H9 (cell line): ENCODE measurements around the gene CYP1B1. TPM values are rescaled to one million over a fixed set of nuclear protein-coding genes. Genes with fewer than 3 reads are reported as not detected.
"Not testable (repeated sequence)": the region's sequence is repeated elsewhere in the genome, so short reads cannot be mapped to it uniquely, and the experiment has no call there.

ENCODE experiments used
- DNase-seq: peaks from one replicate; pipeline ENCODE4 v3.0.0-alpha.2; 2017
- H2AFZ ChIP-seq: one replicate; pipeline ENCODE4 v1.6.1; 2013; ENCODE audit warnings: mild to moderate bottlenecking, low read length, control low read depth, moderate library complexity
- H2AK5ac ChIP-seq: 2 replicates; pipeline ENCODE4 v1.6.1; 2013; ENCODE audit warnings: low read length, control low read depth, mixed read lengths; ENCODE audit not compliant: insufficient read length
- H2BK120ac ChIP-seq: one replicate; pipeline ENCODE4 v1.6.1; 2013; ENCODE audit warnings: low read depth, mild to moderate bottlenecking, low read length, control low read depth, inconsistent platforms; ENCODE audit not compliant: poor library complexity, severe bottlenecking
- H2BK12ac ChIP-seq: 2 replicates; pipeline ENCODE4 v1.6.1; 2013; ENCODE audit warnings: low read length, control low read depth, mixed read lengths, low read depth; ENCODE audit not compliant: insufficient read length
- H2BK15ac ChIP-seq: 2 replicates; pipeline ENCODE4 v1.6.1; 2013; ENCODE audit warnings: low read depth, low read length, control low read depth
- H2BK20ac ChIP-seq: one replicate; pipeline ENCODE4 v1.6.1; 2013; ENCODE audit warnings: low read depth, mild to moderate bottlenecking, low read length, control low read depth, inconsistent platforms; ENCODE audit not compliant: poor library complexity, severe bottlenecking
- H2BK5ac ChIP-seq: 2 replicates; pipeline ENCODE4 v1.6.1; 2013; ENCODE audit warnings: low read length, control low read depth, mixed read lengths; ENCODE audit not compliant: insufficient read length
- H3K14ac ChIP-seq: 2 replicates; pipeline ENCODE4 v1.6.1; 2013; ENCODE audit warnings: low read length, control low read depth; ENCODE audit not compliant: insufficient read depth
- H3K18ac ChIP-seq: 2 replicates; pipeline ENCODE4 v1.6.1; 2013; ENCODE audit warnings: low read depth, mild to moderate bottlenecking, mixed read lengths, low read length, control low read depth; ENCODE audit not compliant: insufficient read length
- H3K23ac ChIP-seq: 2 replicates; pipeline ENCODE4 v1.6.1; 2013; ENCODE audit warnings: low read length, control low read depth, mixed read lengths, low read depth; ENCODE audit not compliant: insufficient read length
- H3K23me2 ChIP-seq: 2 replicates; pipeline ENCODE4 v1.6.1; 2013; ENCODE audit warnings: low read depth, mild to moderate bottlenecking, mixed read lengths, low read length, control low read depth; ENCODE audit not compliant: insufficient read length, poor library complexity, severe bottlenecking
- H3K27ac ChIP-seq: 2 replicates; pipeline ENCODE4 v1.5.1; 2013; ENCODE audit warnings: low read length, control low read depth, mixed read lengths, low read depth; ENCODE audit not compliant: insufficient read length
- H3K27me3 ChIP-seq: 2 replicates; pipeline ENCODE4 v1.6.1; 2013; ENCODE audit warnings: low read length, control low read depth, inconsistent platforms; ENCODE audit not compliant: insufficient read depth
- H3K4ac ChIP-seq: 2 replicates; pipeline ENCODE4 v1.6.1; 2013; ENCODE audit warnings: low read depth, mild to moderate bottlenecking, control low read depth, inconsistent platforms, low read length, moderate library complexity
- H3K4me1 ChIP-seq: 2 replicates; pipeline ENCODE4 v1.6.1; 2013; ENCODE audit warnings: low read length, control low read depth, inconsistent platforms; ENCODE audit not compliant: insufficient read depth
- H3K4me2 ChIP-seq: 2 replicates; pipeline ENCODE4 v1.6.1; 2013; ENCODE audit warnings: low read length, control low read depth, mixed read lengths; ENCODE audit not compliant: insufficient read length, insufficient read depth
- H3K56ac ChIP-seq: 2 replicates; pipeline ENCODE4 v1.6.1; 2013; ENCODE audit warnings: low read depth, mild to moderate bottlenecking, mixed read lengths, low read length, control low read depth; ENCODE audit not compliant: insufficient read length
- H3K79me1 ChIP-seq: 2 replicates; pipeline ENCODE4 v1.6.1; 2013; ENCODE audit warnings: low read depth, mild to moderate bottlenecking, moderate library complexity, low read length, control low read depth, inconsistent platforms; ENCODE audit not compliant: insufficient read depth, poor library complexity, severe bottlenecking
- H3K79me2 ChIP-seq: 2 replicates; pipeline ENCODE4 v1.6.1; 2013; ENCODE audit warnings: low read length, control low read depth, inconsistent platforms; ENCODE audit not compliant: insufficient read depth
- H3K9ac ChIP-seq: 2 replicates; pipeline ENCODE4 v1.6.1; 2013; ENCODE audit warnings: low read length, control low read depth, mixed read lengths; ENCODE audit not compliant: insufficient read length; ENCODE audit errors: extremely low read depth
- H3K9me3 ChIP-seq: one replicate; pipeline ENCODE4 v1.6.1; 2013; ENCODE audit warnings: low read depth, low read length, inconsistent platforms; ENCODE audit not compliant: control insufficient read depth
- H3T11ph ChIP-seq: one replicate; pipeline ENCODE4 v1.6.1; 2013; ENCODE audit warnings: mild to moderate bottlenecking, low read length, control low read depth, inconsistent platforms
- H4K20me1 ChIP-seq: one replicate; pipeline ENCODE4 v1.6.1; 2013; ENCODE audit not compliant: control insufficient read depth, insufficient read length, insufficient read depth
- H4K5ac ChIP-seq: 2 replicates; pipeline ENCODE4 v1.6.1; 2013; ENCODE audit warnings: low read depth, mild to moderate bottlenecking, mixed read lengths, low read length, control low read depth; ENCODE audit not compliant: insufficient read length
- H4K8ac ChIP-seq: replicated peaks from 2 replicates; pipeline ENCODE4 v1.6.1; 2013; ENCODE audit warnings: low read length, control low read depth, mixed read lengths, low read depth; ENCODE audit not compliant: insufficient read length
- H4K91ac ChIP-seq: 2 replicates; pipeline ENCODE4 v1.6.1; 2013; ENCODE audit warnings: low read depth, mild to moderate bottlenecking, moderate library complexity, mixed read lengths, low read length, control low read depth; ENCODE audit not compliant: insufficient read length
- H3K27ac Mint-ChIP-seq, 3 experiments: 2 replicates in 2 of 3; 3 replicates in 1 of 3; pipeline ENCODE4 v1.8.0; 2020 to 2021; ENCODE audit warnings: mixed read lengths in 3 of 3, mild to moderate bottlenecking in 1 of 3, moderate library complexity in 1 of 3
- H3K27me3 Mint-ChIP-seq: 2 replicates; pipeline ENCODE4 v1.8.0; 2021; ENCODE audit warnings: low read depth, mild to moderate bottlenecking, moderate library complexity, mixed read lengths
- H3K36me3 Mint-ChIP-seq, 3 experiments: 2 replicates in 2 of 3; 3 replicates in 1 of 3; pipeline ENCODE4 v1.8.0; 2020 to 2021; ENCODE audit warnings: low read depth in 3 of 3, mixed read lengths in 3 of 3; ENCODE audit not compliant: insufficient read depth in 1 of 3
- H3K4me1 Mint-ChIP-seq, 2 experiments: 2 replicates each; pipeline ENCODE4 v1.8.0; 2020; ENCODE audit warnings: mixed read lengths in 2 of 2
- H3K4me3 Mint-ChIP-seq, 2 experiments: 2 replicates in 1 of 2; 3 replicates in 1 of 2; pipeline ENCODE4 v1.8.0; 2020 to 2021; ENCODE audit warnings: mild to moderate bottlenecking in 2 of 2, mixed read lengths in 2 of 2, moderate library complexity in 1 of 2
- H3K9me3 Mint-ChIP-seq, 2 experiments: 2 replicates in 1 of 2; 3 replicates in 1 of 2; pipeline ENCODE4 v1.8.0; 2020; ENCODE audit warnings: mild to moderate bottlenecking in 2 of 2, mixed read lengths in 2 of 2, moderate library complexity in 1 of 2
- WGBS: extraction: QIAGEN DNeasy Blood & Tissue Kit; methylation state at CpG from one replicate; pipeline ENCODE4 v1.1.7; 2013; ENCODE audit warnings: missing lambda C conversion rate, low lambda C conversion rate, mixed read lengths; ENCODE audit not compliant: insufficient read length; ENCODE audit errors: extremely low coverage; 5-methylcytosine and 5-hydroxymethylcytosine counted together
- total RNA-seq: library from RNA; stranded (reverse); gene quantifications from 2 replicates; pipeline ENCODE4 v1.2.1, GENCODE V29; 2021
- TF ChIP-seq, protein P1 (sequence below): fragments of 200-600 bp; sonication (generic); conservative IDR thresholded peaks from 3 replicates; pipeline ENCODE4 v1.8.0; 2021; ENCODE audit warnings: antibody characterized with exemption, mild to moderate bottlenecking

The CYP1B1 gene
- total RNA-seq, 1 experiment from 2014 or later: 2.7 TPM

DNA sequence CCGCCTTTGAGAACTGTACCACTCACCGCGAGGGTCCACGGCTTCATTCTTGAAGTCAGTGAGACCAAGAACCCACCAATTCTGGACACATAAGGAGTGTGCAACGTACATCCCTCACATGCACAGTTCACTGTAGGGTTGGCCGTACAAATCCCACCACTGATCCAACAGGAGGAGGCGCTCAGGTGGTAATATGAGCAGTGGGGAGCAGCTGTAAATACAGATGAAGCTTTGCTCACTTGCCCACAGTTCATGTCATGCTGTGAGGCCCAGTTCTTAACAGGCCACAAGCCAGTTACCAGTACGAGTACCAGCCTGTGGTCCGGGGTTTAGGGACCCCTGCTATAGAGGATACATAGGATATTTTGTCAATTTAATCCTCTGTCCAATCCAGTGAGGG is 54.4 kb downstream of the CYP1B1 start:
- H3K4ac ChIP-seq: no peak overlapping the region
- no peak overlapping the region for H2BK15ac ChIP-seq
- DNase-seq: no peak
- H3K9me3 ChIP-seq: no peaks in the 10 kb centered on the region
- no peak overlapping the region for H2BK20ac ChIP-seq
- H3K79me2 ChIP-seq: no peaks in the 10 kb centered on the region
- H3K36me3 Mint-ChIP-seq: peaks cover 0 to 6% (median 0%) of the 10 kb centered on the region in 3 experiments; a peak in 1 of 7 replicates
- H3K79me1 ChIP-seq: no peaks in the 10 kb centered on the region
- no peak overlapping the region for H2BK5ac ChIP-seq
- H3K9ac ChIP-seq: no peak overlapping the region
- H2BK120ac ChIP-seq: no peak overlapping the region
- no peak overlapping the region for H2AK5ac ChIP-seq
- H3K23ac ChIP-seq: no peak overlapping the region
- no peak overlapping the region for H3K27ac Mint-ChIP-seq
- no peaks in the 10 kb centered on the region; a peak in 1 of 5 replicates for H3K9me3 Mint-ChIP-seq
- H3K18ac ChIP-seq: no peak overlapping the region
- no peak overlapping the region for H3K56ac ChIP-seq
- H4K20me1 ChIP-seq: no peaks in the 10 kb centered on the region
- no CpG with 5 or more reads among the region's 9 CpGs for WGBS
- H3K14ac ChIP-seq: no peak overlapping the region
- H3T11ph ChIP-seq: no peak overlapping the region
- no peak overlapping the region for H2AFZ ChIP-seq
- H3K27ac ChIP-seq: no peak overlapping the region
- TF ChIP-seq, protein P1, sequence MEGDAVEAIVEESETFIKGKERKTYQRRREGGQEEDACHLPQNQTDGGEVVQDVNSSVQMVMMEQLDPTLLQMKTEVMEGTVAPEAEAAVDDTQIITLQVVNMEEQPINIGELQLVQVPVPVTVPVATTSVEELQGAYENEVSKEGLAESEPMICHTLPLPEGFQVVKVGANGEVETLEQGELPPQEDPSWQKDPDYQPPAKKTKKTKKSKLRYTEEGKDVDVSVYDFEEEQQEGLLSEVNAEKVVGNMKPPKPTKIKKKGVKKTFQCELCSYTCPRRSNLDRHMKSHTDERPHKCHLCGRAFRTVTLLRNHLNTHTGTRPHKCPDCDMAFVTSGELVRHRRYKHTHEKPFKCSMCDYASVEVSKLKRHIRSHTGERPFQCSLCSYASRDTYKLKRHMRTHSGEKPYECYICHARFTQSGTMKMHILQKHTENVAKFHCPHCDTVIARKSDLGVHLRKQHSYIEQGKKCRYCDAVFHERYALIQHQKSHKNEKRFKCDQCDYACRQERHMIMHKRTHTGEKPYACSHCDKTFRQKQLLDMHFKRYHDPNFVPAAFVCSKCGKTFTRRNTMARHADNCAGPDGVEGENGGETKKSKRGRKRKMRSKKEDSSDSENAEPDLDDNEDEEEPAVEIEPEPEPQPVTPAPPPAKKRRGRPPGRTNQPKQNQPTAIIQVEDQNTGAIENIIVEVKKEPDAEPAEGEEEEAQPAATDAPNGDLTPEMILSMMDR: no peak
- no peak overlapping the region for H4K8ac ChIP-seq
- peaks cover 6 to 7% of the 10 kb centered on the region in 2 experiments for H3K4me1 Mint-ChIP-seq
- H3K4me3 Mint-ChIP-seq: no peak overlapping the region
- no peak overlapping the region for H4K91ac ChIP-seq
- no peak overlapping the region for H3K4me2 ChIP-seq
- no peaks in the 10 kb centered on the region for H3K23me2 ChIP-seq
- H3K27me3 ChIP-seq: no peaks in the 10 kb centered on the region
- H3K27me3 Mint-ChIP-seq: no peaks in the 10 kb centered on the region; the same call in 1 of the 2 replicates
- H2BK12ac ChIP-seq: no peak overlapping the region
- H3K4me1 ChIP-seq: no peaks in the 10 kb centered on the region
- no peak overlapping the region for H4K5ac ChIP-seq

DNA sequence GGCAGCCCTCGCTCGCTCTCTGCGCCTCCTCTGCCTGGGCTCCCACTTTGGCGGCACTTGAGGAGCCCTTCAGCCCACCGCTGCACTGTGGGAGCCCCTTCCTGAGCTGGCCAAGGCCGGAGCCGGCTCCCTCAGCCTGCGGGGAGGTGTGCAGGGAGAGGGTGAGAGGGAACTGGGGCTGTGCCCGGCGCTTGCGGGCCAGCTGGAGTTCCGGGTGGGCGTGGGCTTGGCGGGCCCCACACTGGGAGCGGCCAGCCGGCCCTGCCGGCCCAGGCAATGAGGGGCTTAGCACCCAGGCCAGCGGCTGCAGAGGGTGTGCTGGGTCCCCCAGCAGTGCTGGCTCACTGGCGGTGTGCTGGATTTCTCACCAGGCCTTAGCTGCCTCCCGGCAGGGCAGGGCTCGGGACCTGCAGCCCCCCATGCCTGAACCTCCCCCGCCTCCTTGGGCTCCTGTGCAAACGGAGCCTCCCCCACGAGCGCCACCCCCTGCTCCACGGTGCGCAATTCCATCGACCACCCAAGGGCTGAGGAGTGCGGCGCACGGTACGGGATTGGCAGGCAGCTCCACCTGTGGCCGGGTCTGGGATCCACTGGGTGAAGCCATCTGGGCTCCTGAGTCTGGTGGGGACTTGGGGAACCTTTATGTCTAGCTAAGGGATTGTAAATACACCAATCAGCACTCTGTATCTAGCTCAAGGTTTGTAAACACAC is 55.4 kb downstream of the CYP1B1 start:
- not testable (repeated sequence) for H3K23me2 ChIP-seq, H3K23ac ChIP-seq, H2BK5ac ChIP-seq, H3K27me3 ChIP-seq, H4K91ac ChIP-seq, H2BK120ac ChIP-seq, H3K56ac ChIP-seq, H3K14ac ChIP-seq, H3K27ac Mint-ChIP-seq, H4K20me1 ChIP-seq, H3K4ac ChIP-seq, H3K79me1 ChIP-seq, H3K9me3 ChIP-seq, H2AK5ac ChIP-seq, H4K8ac ChIP-seq, H3K18ac ChIP-seq, H3T11ph ChIP-seq, H2AFZ ChIP-seq, H3K9ac ChIP-seq, H3K4me1 Mint-ChIP-seq, H3K27me3 Mint-ChIP-seq, H2BK12ac ChIP-seq, H3K36me3 Mint-ChIP-seq, H3K79me2 ChIP-seq, H3K4me2 ChIP-seq, H4K5ac ChIP-seq, H3K4me1 ChIP-seq, DNase-seq, H2BK15ac ChIP-seq, H3K9me3 Mint-ChIP-seq, H3K4me3 Mint-ChIP-seq, H2BK20ac ChIP-seq, H3K27ac ChIP-seq
- no CpG with 5 or more reads among the region's 33 CpGs for WGBS
